ENCODE measurements around the gene ORAI2.
"Not testable (repeated sequence)": the region's sequence is repeated elsewhere in the genome, so short reads cannot be mapped to it uniquely, and the experiment has no call there.

ORAI2 gene

DNA sequence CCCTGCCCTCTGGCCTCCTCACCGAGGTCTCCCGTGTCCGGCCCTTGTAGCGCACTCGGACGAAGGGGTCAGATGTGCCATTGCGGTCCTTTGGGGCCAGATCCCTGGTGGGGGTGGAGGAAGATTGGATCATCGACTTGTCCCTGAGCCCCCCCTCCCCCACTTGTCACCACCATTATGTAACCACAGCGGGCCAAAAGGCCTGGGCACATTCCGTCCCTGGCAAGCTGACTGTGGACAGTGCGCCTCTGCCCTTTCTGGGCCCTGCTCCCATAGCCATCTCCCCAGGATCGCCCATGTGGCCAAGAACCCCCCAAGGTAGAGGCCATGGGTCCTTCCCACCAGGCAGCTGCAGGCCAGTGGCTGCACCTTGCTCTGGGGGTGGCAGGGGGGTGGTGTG, 69.8 kb downstream of the ORAI2 start:
- not testable (repeated sequence) for DNase-seq (ENCODE audit: low spot score)

DNA sequence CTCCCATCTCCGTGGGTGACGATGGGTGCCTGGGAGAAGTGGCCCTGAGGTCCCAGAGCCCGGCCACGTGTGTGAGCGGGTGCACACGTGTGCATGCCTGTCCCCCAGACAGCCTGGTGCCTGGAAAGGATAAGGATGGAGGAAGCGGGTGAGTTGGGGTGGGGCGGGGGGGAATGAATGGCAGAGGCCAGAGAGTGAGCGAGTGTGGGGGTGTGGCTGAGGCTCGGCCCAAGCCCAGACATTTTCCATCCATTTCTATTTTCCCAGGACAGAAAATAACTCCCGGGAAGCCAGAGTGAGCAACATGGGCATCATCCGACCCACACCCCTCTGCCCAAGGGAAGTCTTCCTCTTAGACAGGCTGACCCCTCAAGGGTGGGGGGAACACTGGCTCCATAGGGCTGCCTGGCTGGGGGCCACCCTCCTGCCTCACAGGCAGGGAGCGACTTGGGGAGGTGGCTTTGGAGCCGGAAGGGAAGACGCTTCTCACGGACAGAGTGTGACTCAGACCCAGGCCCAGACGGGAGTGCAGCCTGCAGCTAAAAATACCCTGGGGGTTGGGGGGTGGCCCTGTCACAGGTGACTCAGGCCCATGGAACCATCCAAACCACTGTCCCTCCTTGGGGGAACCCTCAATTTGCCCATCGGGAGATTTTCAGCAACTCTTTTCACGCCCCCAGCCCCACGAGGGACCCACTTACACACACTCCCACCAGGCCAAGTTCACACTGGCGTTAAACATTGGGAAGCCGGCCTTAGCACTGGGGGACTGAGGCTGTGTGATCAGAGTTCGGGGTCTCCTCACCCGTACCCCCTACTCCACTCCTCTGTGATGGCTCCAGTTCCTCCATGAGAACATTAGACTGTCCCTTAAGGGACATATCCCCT, 72.2 kb downstream of the ORAI2 start:
- not testable (repeated sequence) for DNase-seq (ENCODE audit: low spot score)
